Right renal cortex interstitium (tissue), 3 donors: ENCODE results near the gene APC2. TPM values are rescaled to one million over a fixed set of nuclear protein-coding genes. Genes with fewer than 3 reads are reported as not detected.

ENCODE experiments used
- polyA plus RNA-seq, 3 donors: library from polyadenylated mRNA; unstranded; fragments of 120-200 nt; gene quantifications; one replicate each; pipeline ENCODE4 v1.2.1, GENCODE V29; 2013; ENCODE audit not compliant: insufficient read length in 3 of 3

APC2 gene
- polyA plus RNA-seq, 3 donors = 0.86 to 1.1 (median 1.0) TPM

Other genes with a start within 250 kb of the APC2 start
- 10 to 100 TPM; 55.4 to 60.2 (median 60.1) TPM for gene STK11, start 244.3 kb upstream of the APC2 start, polyA plus RNA-seq
- 1 to 10 TPM in 1 of 3 donors, under 1 TPM in 2; 0.78 to 1.8 (median 0.90) TPM for gene CBARP, start 212.1 kb upstream of the APC2 start, polyA plus RNA-seq
- 10 to 100 TPM; 65.9 to 89.4 (median 78.9) TPM for gene ATP5F1D, start 208.4 kb upstream of the APC2 start, polyA plus RNA-seq
- gene MIDN, start 201.5 kb upstream of the APC2 start, polyA plus RNA-seq = 10 to 100 TPM; 38.0 to 41.7 (median 39.3) TPM
- 100 to 1,000 TPM; 737 to 892 (median 800) TPM for gene CIRBP, start 180.8 kb upstream of the APC2 start, polyA plus RNA-seq
- gene FAM174C, start 174.6 kb upstream of the APC2 start, polyA plus RNA-seq = 10 to 100 TPM; 12.7 to 17.3 (median 14.5) TPM
- 1 to 10 TPM; 1.3 to 2.1 (median 1.3) TPM for gene EFNA2, start 164.2 kb upstream of the APC2 start, polyA plus RNA-seq
- 10 to 100 TPM; 40.1 to 50.2 (median 42.7) TPM for gene NDUFS7, start 66.2 kb upstream of the APC2 start, polyA plus RNA-seq
- 10 to 100 TPM; 22.2 to 25.9 (median 25.8) TPM for gene GAMT, start 48.6 kb upstream of the APC2 start, polyA plus RNA-seq
- gene DAZAP1, start 42.5 kb upstream of the APC2 start, polyA plus RNA-seq = 10 to 100 TPM; 69.2 to 70.7 (median 69.7) TPM
- 100 to 1,000 TPM; 540 to 667 (median 584) TPM for gene RPS15, start 11.7 kb upstream of the APC2 start, polyA plus RNA-seq
- gene C19orf25, start 29.1 kb downstream of the APC2 start, polyA plus RNA-seq = 10 to 100 TPM; 17.4 to 21.2 (median 18.5) TPM
- gene PCSK4, start 40.2 kb downstream of the APC2 start, polyA plus RNA-seq = 1 to 10 TPM; 2.7 to 4.4 (median 3.3) TPM
- 10 to 100 TPM in 2 of 3 donors, 1 to 10 TPM in 1; 9.0 to 16.3 (median 13.3) TPM for gene REEP6, start 41.1 kb downstream of the APC2 start, polyA plus RNA-seq
- gene ADAMTSL5, start 62.9 kb downstream of the APC2 start, polyA plus RNA-seq = under 1 TPM; 0.52 to 0.61 (median 0.54) TPM
- gene PLK5, start 74.0 kb downstream of the APC2 start, polyA plus RNA-seq = under 1 TPM; 0.07 to 0.16 (median 0.11) TPM
- gene MEX3D, start 118.2 kb downstream of the APC2 start, polyA plus RNA-seq = 10 to 100 TPM; 16.7 to 20.2 (median 18.0) TPM
- gene MBD3, start 142.7 kb downstream of the APC2 start, polyA plus RNA-seq = 10 to 100 TPM; 38.1 to 45.5 (median 40.2) TPM
- gene UQCR11, start 155.3 kb downstream of the APC2 start, polyA plus RNA-seq = 100 to 1,000 TPM in 1 of 3 donors, 10 to 100 TPM in 2; 81.1 to 117 (median 92.1) TPM
- 10 to 100 TPM; 81.6 to 91.5 (median 87.9) TPM for gene TCF3, start 202.5 kb downstream of the APC2 start, polyA plus RNA-seq